ENCODE data around the gene RPRD1B.

Gene RPRD1B, protein sequence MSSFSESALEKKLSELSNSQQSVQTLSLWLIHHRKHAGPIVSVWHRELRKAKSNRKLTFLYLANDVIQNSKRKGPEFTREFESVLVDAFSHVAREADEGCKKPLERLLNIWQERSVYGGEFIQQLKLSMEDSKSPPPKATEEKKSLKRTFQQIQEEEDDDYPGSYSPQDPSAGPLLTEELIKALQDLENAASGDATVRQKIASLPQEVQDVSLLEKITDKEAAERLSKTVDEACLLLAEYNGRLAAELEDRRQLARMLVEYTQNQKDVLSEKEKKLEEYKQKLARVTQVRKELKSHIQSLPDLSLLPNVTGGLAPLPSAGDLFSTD

DNA sequence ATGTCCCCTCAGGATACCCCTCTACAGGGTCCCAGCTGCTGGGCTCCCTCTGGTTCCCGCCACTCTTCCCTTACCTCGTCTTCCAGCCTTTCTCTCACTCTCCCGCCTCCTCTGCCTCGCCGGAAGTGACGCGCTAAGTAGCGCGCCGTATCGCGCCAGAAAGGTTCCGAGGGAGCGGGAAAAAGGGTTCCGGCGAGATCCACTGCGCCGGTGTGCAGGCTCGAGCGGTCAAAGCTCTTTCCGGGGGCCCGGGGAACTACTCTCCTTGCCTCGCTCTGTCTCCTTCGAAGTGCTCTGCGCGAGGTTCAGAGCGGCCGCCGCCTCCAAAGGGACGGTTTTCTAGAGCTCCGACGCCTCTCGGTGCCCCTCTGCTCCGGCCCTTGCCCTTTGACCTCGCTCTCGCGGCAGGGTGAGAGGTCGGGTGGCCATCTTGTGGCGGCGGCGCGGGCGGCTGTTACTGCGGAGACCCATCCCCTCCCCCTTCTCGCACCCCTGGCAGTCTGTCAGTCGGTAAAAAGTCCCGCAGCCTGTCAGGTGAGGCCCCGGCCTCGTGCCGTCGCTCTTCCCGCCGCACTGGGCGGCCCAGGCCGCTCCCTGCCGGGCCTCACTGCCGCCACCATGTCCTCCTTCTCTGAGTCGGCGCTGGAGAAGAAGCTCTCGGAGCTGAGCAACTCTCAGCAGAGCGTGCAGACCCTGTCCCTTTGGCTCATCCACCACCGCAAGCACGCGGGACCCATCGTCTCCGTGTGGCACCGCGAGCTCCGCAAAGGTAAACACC is at the start of gene RPRD1B, which contains the start of gene TTI1:
Gene RPRD1B, plus strand, starts transcription at position 417 of the 778 bp plus-strand sequence. Its CDS starts 202 bp downstream, at position 619.
Gene TTI1, minus strand, starts transcription at position 127 of the 778 bp plus-strand sequence. CDS start 19,640 bp downstream, outside the sequence.
- peak; percentile 70 to 98 (median 87) for DNase-seq

DNA sequence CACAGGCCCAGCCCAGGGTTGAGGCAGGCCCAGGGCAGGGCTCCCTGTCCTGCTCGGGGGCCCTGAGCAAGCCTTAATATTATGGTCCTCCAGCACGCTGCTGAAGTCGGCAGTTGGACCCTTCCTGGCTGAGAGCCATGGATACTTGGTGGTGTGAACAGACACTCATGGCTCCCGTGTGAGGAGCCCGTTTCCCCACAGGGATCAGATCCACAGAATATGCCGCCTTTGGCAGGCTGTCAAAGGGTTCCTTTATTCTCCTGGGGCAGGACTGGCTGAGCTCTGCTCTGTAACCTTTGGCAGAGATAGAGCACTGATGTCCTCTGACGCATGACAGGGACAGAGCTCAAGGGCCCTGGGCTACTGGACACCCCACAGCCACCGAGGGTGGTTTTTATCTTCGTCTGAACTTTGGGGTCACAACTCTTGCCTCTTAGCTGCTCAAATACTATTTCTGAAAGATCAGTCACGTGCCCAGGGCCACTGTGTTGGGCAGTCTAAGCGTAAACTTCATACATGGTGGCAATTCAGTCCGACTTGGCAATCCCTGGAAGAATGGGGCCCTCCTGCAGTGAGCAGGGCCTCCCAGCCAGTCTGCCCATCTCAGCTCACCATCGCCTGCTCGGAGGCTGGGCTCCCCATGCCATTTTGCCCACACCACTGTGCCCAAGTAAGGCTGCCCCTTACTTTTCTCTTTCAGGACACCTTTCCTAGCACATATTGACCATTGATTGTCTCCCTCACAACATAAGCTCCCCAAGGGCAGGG is 49.3 kb upstream of the RPRD1B start:
- peak in 21 of 51 donors; percentile 7 to 61 (median 29) for DNase-seq

DNA sequence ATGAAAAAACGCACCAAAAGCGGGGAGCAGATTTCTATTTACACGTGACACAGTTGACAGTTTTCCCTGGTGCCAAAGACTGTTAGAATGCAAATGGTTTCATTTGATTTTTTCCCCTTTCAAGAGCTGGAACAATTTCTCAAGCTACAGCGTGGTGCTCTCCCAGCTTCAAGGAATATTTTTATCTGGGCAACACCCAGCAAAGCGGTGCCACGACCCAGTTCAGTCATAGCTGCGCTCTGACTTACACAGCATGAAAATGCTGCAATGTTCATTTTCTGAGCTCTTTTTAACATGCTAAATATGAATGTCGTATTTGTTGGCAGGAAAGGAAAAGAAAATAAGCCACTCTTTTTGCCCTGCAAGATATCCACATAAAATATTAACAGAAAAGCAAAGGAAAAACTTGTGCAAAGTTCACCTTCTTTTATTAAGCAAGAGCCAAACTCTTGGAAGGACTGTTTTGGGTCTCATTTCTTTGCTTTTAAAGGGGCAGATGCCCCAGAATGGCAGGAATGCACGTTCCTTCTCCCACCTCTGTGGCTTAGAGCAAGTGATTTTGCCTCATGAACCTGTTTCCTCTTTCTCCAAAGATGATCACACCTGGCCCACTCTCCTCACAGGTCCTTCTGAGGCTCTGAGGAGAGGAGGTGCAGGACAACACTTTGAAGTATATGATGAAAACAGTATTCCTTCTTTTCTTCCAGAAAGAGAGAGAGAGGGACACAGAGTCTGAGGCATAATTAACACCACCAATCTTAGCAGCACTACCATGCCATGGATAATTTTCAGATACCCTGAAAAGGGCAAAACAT is 47.3 kb upstream of the RPRD1B start:
- DNase-seq: peak in 1 of 51 donors; percentile 44

DNA sequence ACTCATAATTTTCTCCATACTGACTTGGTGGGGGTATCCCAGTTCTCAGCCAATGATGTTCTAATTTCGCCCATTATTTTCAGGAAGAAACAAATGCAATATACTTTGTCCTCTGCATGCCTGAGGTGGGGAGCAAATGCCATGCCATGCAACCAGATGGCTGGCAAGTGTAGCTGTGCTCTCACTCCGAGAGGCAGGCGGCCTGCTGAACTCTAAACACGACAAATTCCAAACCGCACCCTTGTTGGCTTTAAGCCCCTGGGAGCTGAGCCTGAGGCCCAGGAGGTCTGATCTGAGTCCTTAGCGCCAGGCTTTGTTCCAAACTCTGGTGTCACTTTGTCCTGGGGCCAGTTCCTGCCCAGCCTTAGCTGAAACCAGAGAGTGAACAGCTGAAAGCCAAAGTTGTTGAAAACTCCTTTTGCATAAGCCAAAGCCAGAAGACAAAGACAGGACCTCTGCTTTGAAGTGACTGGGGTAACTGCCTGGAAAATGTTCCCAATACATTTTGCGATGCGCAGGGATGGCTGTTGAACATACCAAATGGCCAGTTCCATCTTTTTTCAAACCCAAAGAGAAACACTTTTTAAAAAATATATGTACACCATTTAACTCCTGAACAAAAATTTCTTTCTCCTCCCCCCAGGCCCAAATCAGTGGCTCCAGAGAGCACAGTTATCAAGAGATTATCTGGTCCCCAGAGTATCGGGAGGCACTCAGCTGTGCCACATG is 46.5 kb upstream of the RPRD1B start:
- peak in 19 of 51 donors; percentile 13 to 71 (median 47) for DNase-seq

DNA sequence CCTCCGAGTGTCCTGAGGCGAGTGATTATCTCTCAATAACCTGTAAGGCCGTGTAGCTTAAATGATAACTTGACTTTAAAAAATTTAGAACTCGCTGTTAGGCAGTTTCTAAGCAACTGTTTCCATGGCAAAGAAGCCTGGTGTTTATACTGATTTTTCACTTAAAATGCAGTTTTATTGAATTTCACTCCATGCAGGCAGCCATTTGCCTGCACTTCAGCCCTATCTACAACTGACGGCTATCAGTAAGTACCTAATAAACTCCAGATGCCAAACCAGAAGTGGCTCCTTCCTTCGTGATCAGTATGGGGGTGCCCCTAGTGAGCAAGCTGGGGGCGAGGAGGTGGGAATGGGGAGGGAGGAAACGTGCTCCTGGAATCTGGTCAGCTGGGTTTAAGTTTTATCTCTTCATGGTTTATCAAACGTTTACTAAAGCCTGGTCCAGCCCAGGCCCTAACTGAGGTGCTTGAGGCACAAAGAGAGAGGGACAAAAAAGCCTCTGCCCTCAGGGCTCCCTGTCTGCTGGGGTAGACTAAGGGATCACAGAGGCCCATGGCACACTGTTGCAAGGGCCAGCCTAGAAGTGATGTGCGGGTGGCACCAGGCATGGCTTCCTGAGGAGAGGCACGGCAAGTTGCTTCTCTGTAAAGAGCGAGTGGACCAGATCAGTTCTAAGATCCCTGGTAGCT is 45.8 kb upstream of the RPRD1B start:
- DNase-seq: peak in 1 of 51 donors; percentile 9

DNA sequence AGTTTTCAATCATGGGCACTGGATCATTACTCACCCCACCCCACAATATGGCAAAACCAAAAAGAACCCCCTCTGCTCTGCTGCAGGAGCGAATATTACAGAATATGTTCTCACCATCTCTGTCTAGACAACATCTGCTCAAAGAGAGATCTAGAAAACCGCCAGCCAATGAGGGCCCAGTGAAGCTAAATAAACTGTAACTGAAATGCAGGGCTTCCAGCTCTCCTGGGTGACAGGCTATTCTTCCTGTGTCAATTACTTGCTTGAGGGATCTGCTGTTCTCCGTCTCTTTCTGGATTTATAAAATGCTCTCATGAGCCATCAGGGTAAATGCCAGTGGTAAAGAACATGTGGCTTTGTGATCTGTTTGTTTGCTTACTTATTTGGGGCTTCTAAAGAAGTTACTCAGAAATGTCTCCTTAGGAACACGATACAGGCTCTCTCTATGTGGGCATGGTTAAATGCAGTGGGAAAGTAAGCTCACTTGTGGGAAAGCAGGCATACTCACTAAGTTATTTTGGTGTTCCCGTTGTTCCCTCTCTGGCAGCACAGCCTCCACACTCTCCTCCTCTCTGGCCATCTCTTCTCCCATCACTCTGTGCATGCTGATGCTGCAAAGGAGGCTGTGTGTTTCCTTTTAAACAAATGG is 45.1 kb upstream of the RPRD1B start:
- peak in 1 of 51 donors; percentile 22 for DNase-seq

DNA sequence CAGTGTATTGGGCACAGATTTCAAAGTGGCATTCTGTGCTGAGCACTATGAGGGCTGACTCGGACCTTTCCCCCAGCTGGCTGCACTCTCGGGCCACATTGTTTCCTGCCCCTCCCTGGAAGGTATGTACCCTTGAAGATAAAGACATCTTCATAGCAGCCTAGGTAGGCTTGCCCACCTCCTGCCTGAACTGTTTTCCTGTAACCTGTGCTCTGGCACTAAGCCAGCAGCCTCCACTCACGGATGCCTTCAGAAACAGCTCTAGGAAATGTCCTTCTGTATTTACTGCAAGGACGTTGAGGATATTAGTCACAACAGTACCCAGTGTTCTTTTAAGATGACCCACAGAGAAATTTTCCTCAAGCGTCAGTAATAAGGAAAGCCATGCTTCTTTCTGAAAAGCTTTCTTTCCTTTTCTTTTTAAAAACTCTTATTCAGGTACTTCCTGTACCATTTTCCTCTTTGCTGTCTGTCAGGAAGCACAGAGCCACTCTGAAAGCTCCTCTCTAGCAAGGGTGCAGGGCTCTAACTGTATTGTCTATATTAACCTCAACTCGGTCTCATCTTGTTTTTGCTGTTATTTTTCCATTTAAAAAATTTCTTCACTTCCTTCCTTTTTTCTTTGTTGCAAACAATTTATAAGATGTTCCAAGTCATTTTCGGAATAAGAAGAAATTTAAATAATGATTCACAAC is 43.8 kb upstream of the RPRD1B start:
- DNase-seq: peak in 2 of 51 donors; percentile 9

DNA sequence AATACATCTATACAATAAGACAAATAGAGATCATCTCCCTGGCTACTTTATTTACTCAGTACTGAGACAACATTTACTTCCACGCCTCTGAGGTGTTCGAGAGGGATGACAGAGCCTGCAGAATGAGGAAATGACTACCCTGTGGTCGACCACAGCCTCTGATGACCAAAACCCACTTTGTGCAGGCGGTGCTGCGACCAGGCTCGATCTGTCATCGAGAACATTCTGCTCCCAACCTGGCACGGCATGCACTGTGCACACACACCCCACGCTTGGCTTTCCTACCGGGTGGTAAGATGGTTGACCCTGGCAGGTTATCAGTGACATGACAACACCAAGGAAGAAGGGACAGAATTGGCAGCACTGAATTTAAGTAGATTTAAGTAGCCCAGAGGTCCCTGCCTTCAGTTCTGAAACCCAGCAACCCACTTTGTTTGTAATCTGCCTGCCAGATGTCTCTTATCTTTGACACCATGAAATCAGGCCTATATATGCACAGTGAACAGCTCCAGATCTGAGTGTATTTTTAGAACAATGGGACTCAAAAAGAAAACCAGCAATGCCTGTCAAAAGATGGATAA is 42.9 kb upstream of the RPRD1B start:
- peak in 3 of 51 donors; percentile 8 to 59 (median 17) for DNase-seq

DNA sequence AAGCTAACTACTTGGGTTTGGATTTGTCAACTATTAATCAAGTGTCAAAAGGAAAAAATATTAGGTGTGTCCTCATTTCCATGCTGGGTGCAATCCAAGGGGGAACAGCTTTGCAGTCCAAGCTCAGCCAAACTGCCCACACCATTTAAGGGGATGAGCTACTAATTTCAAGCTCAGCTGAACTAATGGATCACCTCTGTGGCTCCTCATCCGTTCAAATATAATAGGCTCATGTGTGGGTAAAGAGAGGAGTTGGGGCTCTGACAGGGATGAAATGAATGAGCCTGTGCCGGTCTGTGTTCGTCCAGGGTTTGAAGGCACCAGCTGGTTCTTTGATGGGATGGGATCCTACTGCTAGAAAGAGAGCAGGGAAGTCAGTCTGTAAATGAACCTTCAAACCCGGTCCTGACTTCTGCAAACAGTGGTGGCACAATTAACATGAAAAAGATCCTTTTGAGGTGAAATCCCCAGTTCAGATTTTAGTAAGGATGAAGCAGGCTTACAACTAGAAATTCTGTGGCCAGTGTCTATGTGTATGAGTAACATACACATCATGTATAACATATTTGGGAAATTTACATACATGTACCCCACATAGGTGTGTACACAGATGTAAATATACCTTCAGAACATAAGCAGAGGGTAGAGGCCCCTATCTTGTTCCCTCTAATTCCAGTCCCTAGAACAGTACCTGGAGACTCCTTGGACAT is 42.2 kb upstream of the RPRD1B start:
- DNase-seq: no peak

DNA sequence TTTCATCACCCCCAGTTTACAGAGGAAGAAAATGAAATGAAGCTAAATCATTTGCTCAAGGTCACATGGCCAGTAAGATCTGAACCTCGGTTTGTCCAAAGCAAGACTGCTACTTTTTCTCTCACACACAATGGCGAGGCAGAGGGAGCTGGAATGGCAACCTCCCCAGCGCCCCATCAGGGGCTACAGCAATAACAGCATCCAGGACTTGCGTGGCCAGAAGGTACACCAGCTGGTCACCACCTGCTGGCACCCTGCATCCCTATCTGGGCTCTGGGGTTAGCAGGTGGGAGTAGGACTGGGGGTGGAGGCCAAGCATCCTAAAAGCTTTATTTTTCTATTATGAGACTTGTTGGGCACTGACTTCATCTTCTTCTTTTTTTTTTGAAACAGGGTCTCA is 41.6 kb upstream of the RPRD1B start:
- DNase-seq: no peak

DNA sequence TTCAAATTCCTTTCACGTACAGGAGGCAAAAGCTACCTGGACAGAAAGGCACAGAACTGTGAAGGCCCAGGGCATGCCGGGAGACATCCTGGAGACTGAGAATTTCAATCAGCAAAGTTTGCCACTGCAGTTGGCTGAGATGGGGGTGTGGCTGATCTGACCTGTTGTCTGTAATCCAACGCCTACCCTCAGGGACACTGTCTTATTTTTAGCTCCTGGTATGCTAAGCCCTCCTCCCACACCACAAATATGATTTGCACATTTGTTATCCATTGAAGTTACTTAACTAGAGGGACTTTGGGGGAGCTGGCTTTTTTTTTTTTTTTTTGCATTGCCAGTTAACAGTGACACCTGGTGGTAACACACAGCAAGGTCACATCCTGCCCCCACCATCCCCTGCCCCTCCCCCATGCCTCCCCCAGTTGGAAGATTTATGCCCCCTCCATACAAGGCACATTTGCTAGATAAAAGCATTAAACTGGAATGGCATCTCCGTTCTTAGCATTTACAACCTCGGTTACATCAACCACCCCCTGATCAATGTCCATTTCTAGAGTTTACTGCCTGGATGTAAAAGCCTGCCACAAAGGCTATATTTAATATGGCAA is 40.6 kb upstream of the RPRD1B start:
- DNase-seq: peak in 1 of 51 donors; percentile 29

DNA sequence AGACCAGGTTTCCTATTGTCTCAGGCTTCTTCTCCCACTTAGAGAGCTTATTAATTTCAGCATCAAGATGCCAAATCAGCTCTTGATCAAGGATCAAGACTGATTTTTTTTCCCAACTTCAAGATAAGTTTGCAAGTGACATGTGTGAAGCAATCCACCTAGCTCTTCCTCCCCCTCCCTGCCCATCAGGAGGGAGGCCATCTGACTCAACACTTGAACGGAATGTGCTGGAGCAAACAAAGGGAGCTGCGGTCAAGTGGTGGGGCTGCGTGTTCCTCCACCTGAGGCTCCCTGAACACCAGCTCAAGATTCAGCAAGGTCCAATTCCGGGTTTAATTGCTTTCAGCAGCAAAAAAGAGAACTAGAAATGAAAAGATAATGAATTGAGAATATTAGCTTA is 39.0 kb upstream of the RPRD1B start:
- peak in 1 of 51 donors; percentile 13 for DNase-seq

DNA sequence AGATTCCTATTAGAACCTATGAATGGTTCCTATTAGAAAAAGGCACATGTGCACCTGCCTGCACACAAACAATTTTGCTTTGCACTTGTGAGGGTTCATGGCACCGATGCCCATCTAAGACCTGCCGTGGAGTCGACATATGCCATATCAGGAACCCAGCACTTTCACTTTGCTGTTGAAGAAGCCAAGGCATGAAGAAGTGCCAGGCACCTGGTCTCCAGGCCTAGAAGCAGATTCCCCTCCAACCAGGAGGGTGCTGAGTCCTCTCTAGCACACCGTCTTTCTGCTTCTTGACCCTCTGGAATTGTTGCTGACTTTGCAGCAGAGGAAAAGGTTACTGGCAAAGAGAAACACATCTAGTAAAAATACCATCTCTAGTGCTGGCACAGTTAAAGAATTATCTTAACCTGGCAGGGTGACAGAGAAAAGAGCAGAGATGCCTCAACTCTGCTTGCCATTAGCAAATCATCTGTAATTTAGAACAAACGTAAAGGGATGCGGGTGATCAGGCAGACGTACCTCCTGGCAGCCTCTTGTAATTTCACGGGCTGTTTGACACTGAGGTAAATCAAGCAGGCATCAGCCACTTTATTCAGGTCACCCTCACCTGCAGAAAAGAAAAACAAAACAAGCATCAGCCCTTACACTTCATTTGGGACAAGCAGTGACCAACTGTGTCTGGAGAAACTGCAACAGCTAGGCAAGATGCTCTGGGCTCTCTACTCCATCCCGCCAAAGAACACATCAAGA is 37.5 kb upstream of the RPRD1B start:
- DNase-seq: no peak

DNA sequence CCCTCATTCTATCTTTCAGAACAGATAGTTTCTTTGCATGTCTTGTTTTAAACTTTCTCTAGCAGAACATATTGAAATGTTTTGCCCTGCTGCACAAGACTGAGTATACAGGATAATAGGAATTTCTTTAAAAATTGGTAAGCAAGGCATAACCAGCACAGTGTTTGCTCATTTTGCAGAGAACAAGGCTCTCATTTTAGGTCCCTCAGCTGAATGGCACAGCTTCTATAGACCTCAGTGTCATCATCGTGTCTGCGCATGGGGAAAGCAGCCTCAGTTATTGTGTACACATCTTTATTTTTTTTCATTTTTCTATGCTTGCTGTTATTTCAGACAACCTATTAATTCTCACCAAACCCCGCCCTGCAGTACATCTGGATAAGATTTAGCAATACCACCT is 36.0 kb upstream of the RPRD1B start:
- peak in 3 of 51 donors; percentile 12 to 47 (median 14) for DNase-seq

DNA sequence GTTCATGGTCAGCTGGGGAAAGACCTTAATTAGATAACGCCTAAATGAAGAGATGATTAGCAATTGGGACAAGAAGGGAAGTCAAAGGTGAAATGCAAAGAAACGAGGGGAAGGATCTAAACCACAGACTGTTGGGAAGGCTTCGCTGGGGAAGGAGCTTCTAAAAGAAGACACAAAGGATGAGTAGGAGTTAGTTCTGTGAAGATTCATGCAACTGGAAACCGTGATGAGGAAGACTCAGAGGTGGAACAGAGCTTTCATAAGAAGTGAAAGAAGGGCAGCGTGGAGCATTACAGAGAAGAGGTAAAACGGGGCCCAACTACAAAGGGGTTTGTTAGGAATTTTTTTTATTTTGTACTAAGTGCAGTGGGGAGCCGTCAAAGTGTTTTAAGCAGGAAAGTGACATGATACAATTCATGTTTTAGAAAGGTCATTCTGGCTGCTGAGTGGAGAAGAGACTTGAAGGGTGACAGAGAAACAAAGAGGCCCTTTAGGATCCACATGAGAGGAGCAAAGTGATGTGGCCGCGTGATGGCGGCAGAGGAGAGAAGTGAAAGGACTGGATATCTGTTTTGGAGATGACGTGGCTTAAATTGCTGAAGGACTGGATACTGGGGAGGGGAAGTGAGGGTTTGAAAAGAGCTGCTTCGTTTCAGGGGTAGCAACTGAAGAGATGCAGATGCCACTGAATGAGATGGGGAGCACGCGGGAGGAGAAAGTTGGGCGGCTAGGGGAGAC is 33.9 kb upstream of the RPRD1B start:
- DNase-seq: peak in 25 of 51 donors; percentile 8 to 73 (median 37)

All from hypothalamus (tissue), 51 donors.